Motor neuron (in vitro differentiated cells): ENCODE results near the gene CEP135. TPM values are rescaled to one million over a fixed set of nuclear protein-coding genes. Genes with fewer than 3 reads are reported as not detected.
A peak's percentile ranks its signal among the peaks of the same experiment; 100 is the strongest.
"Not testable (repeated sequence)": the region's sequence is repeated elsewhere in the genome, so short reads cannot be mapped to it uniquely, and the experiment has no call there.

Source experiments
- ATAC-seq, 8 experiments: fragments of 200-7000 bp; cut with Tn5 transposase; replicated peaks in 6 of 8; 2 replicates each; pipeline ENCODE4 v1.8.0; 2021; ENCODE audit warnings: mild to moderate bottlenecking in 8 of 8, moderate library complexity in 8 of 8
- H3K27ac ChIP-seq, 2 donors: fragments of 250-450 bp; sonication (Bioruptor Pico); 2 replicates each; pipeline ENCODE4 v1.9.0; 2021; ENCODE audit warnings: antibody characterized with exemption in 2 of 2, mild to moderate bottlenecking in 2 of 2, moderate library complexity in 1 of 2
- H3K4me1 ChIP-seq, 2 donors: fragments of 250-450 bp; sonication (Bioruptor Pico); replicated peaks in 1 of 2; 2 replicates each; pipeline ENCODE4 v1.6.1; 2021; ENCODE audit warnings: antibody characterized with exemption in 2 of 2, mild to moderate bottlenecking in 2 of 2, moderate library complexity in 1 of 2
- H3K4me3 ChIP-seq, 5 donors: fragments of 250-450 bp; sonication (Bioruptor Pico); 2 replicates each; pipeline ENCODE4 v1.9.0; 2021; ENCODE audit warnings: antibody characterized with exemption in 5 of 5, mild to moderate bottlenecking in 5 of 5, moderate library complexity in 4 of 5
- WGBS, 10 experiments: fragments of 450-650 bp; shearing (Covaris generic); methylation state at CpG; one replicate each; pipeline ENCODE4 v1.0.0; 2022; 5-methylcytosine and 5-hydroxymethylcytosine counted together
- in situ Hi-C, 9 experiments: fragments of 400-800 bp; cut with MboI; loops; one replicate each; pipeline ENCODE4 v1.15.0; 2021; ENCODE audit warnings: low sequenced_read_pairs in 9 of 9, low pct_unique_long_range_greater_than_20kb in 2 of 9; ENCODE audit not compliant: unreplicated experiment in 9 of 9
- total RNA-seq, 8 experiments: library from RNA; unstranded; fragments of 300-600 nt; gene quantifications; 2 replicates each; pipeline versions ENCODE4 v1.2.3 to v1.2.4, GENCODE V29; 2022

Gene CEP135
- total RNA-seq, 8 experiments from 2014 or later = 2.2 to 12.1 (median 7.4) TPM

DNA sequence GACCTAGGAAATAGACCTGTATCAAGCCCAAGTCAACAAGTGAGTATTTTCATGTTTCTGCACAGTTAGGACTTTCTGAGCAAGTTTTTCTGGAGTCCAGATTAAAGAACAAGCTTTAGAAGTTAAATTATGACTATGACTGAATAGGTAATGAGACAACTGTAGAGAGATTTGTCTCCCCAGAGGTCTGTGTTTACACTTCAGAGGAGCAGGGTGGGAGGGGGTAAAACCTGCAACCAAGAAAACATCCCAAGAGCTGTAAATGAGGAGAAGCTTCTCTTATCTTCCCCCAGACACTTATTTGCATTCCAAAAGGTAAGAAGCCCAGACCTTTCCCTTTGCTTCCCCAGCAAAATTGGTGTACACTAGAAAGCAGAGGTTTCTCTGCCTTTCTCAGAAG lies 22.1 kb upstream of the CEP135 start:
- in situ Hi-C loops = loop anchor here in 3 of 9 experiments (25.0 kb wide), 2 partner anchors 361 to 386 kb away; no protein-coding TSS in a partner anchor
- Histone ChIP-seq H3K4me1 (no peaks in the 10 kb centered on the region), H3K27ac (no peak overlapping the region), H3K4me3 (no peak overlapping the region)
- ATAC-seq = no peak

- Histone ChIP-seq H3K27ac (no peak overlapping the region), H3K4me3 (no peak overlapping the region), H3K4me1 (peaks cover 0 to 3% of the 10 kb centered on the region in 2 donors)
- in situ Hi-C loops = loop anchor here in 3 of 9 experiments (25.0 kb wide), 2 partner anchors 359 to 384 kb away; no protein-coding TSS in a partner anchor
- peak in 4 of 8 experiments; percentile 19 to 66 (median 45) for ATAC-seq
- WGBS, 10 experiments = 10 to 100% (median 40%) methylated on average over 1 to 2 of the region's 2 CpGs; no CpG with 5 or more reads in 3 of the 10 experiments
Observed at GRCh38 chr4:55927803-55928437, 20.8 kb upstream of the CEP135 start.

DNA sequence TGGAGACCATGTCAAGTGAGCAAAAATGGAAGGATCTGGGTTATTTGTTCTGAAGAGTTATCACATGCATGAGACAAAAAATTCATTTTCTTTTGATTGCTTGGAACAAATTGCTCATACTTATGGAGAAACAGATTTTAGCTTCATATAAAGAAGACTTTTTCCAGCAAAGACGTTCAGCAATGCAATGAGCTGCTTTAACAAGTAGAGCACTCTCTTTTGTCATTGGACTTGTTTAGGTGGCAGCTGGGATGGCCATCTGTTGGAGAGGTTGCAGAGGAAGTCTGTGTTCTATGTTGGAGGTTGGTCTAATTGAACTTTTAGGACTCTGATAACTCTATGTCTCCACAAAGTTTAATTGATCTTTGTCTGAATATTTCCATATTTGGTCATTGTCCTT lies 19.9 kb upstream of the CEP135 start:
- Histone ChIP-seq H3K4me3 (no peak overlapping the region), H3K27ac (no peak overlapping the region), H3K4me1 (peaks cover 0 to 3% of the 10 kb centered on the region in 2 donors)
- no peak for ATAC-seq
- 0 to 86% (median 65%) methylated on average over 1 of the region's 1 CpG; no CpG with 5 or more reads in 4 of the 10 experiments for WGBS, 10 experiments
- in situ Hi-C loops = loop anchor here in 3 of 9 experiments (25.0 kb wide), 2 partner anchors 358 to 383 kb away; no protein-coding TSS in a partner anchor

DNA sequence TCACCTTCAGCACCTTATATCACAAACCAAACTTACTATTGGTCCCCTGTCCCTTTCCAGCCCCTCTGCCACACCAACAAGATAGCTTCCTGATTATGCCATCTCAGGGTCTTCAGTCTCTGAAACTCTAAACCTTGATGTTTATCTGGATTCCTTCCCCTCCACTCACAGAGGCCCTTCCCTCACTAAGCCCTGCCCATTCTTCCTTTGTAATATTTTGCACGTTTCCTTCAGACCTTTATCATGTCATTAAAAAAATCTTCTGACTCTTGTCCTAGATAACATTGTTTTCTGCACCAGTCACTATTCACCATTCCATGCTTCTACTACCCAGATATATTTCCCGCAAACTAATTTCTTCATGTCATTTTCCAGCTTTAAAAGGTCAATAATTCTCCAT lies 17.7 kb upstream of the CEP135 start:
- 54 to 100% (median 82%) methylated on average over 1 to 2 of the region's 2 CpGs; no CpG with 5 or more reads in 2 of the 10 experiments for WGBS, 10 experiments
- Histone ChIP-seq H3K4me3 (no peak overlapping the region), H3K27ac (no peak overlapping the region), H3K4me1 (peaks cover 0 to 3% of the 10 kb centered on the region in 2 donors)
- in situ Hi-C loops = loop anchor here in 3 of 9 experiments (25.0 kb wide), 2 partner anchors 356 to 381 kb away; no protein-coding TSS in a partner anchor
- ATAC-seq = no peak

GRCh38 chr4:55931833-55932232 lies 16.9 kb upstream of the CEP135 start:
- no peak overlapping the region for H3K4me3 ChIP-seq
- in situ Hi-C loops = loop anchor here in 3 of 9 experiments (25.0 kb wide), 2 partner anchors 355 to 380 kb away; no protein-coding TSS in a partner anchor
- peaks cover 0 to 3% of the 10 kb centered on the region in 2 donors for H3K4me1 ChIP-seq
- 20 to 95% (median 80%) methylated on average over 1 to 3 of the region's 3 CpGs for WGBS, 10 experiments
- H3K27ac ChIP-seq = no peak overlapping the region
- no peak for ATAC-seq

DNA sequence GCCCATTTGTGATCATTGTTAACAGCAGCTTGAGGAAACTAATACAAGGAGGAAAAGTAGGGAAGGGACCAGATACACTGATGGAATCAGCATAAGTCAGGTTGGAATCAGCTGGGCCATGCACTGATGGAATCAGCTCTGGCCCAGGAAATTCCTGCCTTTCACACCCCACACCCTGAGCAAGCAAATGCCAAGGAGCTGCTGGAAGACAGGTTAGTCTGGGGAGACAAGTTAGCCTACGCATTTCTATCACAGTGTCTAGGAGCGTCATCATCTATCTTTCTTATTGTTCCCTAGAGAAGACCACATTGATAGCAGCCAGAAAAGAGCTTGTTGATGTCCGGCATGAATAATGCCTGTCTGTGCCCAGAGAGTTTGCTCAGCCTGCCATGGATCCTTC lies 16.2 kb upstream of the CEP135 start:
- in situ Hi-C loops = loop anchor here in 3 of 9 experiments (25.0 kb wide), 2 partner anchors 355 to 380 kb away; no protein-coding TSS in a partner anchor
- WGBS, 10 experiments = 67 to 100% (median 80%) methylated on average over 1 to 3 of the region's 3 CpGs; no CpG with 5 or more reads in 5 of the 10 experiments
- H3K4me3 ChIP-seq = no peak overlapping the region
- H3K27ac ChIP-seq = no peak overlapping the region
- peak in 3 of 8 experiments; percentile 26 to 65 (median 32) for ATAC-seq
- H3K4me1 ChIP-seq = peaks cover 0 to 3% of the 10 kb centered on the region in 2 donors

DNA sequence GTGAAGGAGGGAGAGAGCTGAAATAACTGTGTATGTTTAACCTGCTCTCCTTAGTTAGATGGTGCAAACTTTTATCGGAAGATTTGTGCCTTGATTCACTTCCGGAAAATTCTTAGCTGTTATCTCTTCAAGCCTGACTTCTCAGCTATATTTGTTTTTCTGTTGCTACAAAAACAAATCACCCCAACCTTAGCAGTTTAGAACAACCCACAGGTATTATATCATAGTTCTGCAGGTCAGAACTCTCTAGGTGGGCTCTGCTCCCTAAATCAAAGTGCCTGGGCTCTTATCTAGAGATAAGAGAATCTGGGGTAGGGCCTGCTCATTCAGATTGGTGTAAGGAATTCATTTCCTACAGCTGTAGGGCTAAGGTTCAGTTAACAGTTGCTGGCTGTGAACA lies 15.1 kb upstream of the CEP135 start:
- no peak for ATAC-seq
- H3K4me1 ChIP-seq = peaks cover 0 to 3% of the 10 kb centered on the region in 2 donors
- H3K27ac ChIP-seq = no peak overlapping the region
- 80 to 100% (median 100%) methylated on average over 1 to 2 of the region's 2 CpGs; no CpG with 5 or more reads in 5 of the 10 experiments for WGBS, 10 experiments
- H3K4me3 ChIP-seq = no peak overlapping the region
- in situ Hi-C loops = loop anchor here in 3 of 9 experiments (25.0 kb wide), 2 partner anchors 354 to 379 kb away; no protein-coding TSS in a partner anchor

DNA sequence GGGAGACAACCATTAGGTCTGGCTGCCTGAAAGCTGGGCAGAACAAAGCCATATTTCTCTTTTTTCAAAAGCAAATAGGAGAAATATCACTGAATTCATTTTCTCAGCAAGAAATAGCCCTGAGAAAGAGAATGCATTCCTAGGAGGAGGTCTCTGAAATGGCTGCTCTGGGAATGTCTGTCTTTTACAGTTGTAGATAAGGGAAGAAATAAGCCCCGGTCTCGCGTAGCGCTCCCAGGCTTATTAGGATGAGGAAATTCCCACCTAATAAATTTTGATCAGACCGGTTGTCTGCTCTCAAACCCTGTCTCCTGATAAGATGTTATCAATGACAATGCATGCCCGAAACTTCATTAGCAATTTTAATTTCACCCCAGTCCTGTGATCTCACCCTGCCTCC lies 12.8 kb upstream of the CEP135 start:
- WGBS, 10 experiments = 60 to 100% (median 86%) methylated on average over 1 to 6 of the region's 6 CpGs; no CpG with 5 or more reads in 5 of the 10 experiments
- in situ Hi-C loops = loop anchor here in 3 of 9 experiments (25.0 kb wide), 2 partner anchors 351 to 376 kb away; no protein-coding TSS in a partner anchor
- H3K27ac ChIP-seq, H3K4me3 ChIP-seq, H3K4me1 ChIP-seq, ATAC-seq: not testable (repeated sequence)

GRCh38 chr4:55938481-55938880 lies 10.3 kb upstream of the CEP135 start:
- Histone ChIP-seq H3K4me1 (no peaks in the 10 kb centered on the region), H3K27ac (no peak overlapping the region), H3K4me3 (no peak overlapping the region)
- 0 to 100% (median 73%) methylated on average over 1 of the region's 1 CpG; no CpG with 5 or more reads in 2 of the 10 experiments for WGBS, 10 experiments
- in situ Hi-C loops = loop anchor here in 3 of 9 experiments (25.0 kb wide), 2 partner anchors 349 to 374 kb away; no protein-coding TSS in a partner anchor
- no peak for ATAC-seq

DNA sequence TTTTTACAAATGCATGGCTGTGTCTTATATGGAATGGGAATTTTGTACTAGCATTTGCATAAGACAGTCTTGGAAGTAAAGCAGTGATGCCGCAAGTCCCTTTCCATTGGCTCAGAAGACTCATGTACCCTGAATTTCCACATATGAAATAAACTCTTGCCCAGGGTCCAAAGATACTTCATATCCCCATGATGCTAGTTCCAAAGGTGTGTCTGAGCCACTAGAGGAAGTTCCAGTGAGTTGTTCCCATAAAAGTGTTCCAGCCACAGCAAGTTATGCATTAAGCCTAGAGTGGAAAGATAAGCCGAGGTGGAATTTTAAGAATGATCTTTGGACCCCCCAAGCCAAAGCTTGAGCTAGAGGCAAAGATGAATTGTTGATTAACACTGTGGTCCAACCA lies 9.3 kb upstream of the CEP135 start:
- no peaks in the 10 kb centered on the region for H3K4me1 ChIP-seq
- H3K27ac ChIP-seq = no peak overlapping the region
- WGBS, 10 experiments = 57 to 100% (median 85%) methylated on average over 1 to 2 of the region's 2 CpGs
- no peak for ATAC-seq
- in situ Hi-C loops = loop anchor here in 3 of 9 experiments (25.0 kb wide), 2 partner anchors 348 to 373 kb away; no protein-coding TSS in a partner anchor
- no peak overlapping the region for H3K4me3 ChIP-seq

DNA sequence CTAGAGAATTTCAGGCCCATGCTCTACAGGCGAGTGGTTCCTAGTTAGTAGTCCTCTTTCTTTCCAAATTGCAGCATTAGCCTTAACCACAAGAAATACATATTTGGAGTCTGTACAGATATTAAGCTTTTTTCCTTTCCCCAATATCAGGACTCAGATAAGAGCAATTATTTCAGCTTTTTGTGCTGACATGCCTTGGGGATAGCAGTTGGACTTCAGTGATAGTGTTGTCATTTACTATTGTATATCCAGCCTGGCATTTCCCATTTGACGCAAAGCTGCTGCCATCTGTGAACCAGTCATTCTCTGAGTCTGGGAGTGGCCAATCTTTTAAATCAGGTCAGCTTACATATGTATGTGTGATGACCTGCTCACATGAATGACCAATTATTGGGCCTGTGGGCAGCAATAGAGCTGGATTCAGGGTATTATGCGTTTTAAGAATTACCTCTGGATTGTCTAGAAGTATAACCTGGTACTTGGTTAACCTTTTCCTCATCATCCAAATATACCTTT lies 6.8 kb upstream of the CEP135 start:
- ATAC-seq = peak in 2 of 8 experiments; percentile 48 to 74
- Histone ChIP-seq H3K4me1 (no peaks in the 10 kb centered on the region), H3K27ac (no peak overlapping the region), H3K4me3 (no peak overlapping the region)
- WGBS, 10 experiments = 86 to 100% (median 94%) methylated on average over 1 to 3 of the region's 3 CpGs; no CpG with 5 or more reads in 4 of the 10 experiments
- in situ Hi-C loops = loop anchor here in 3 of 9 experiments (25.0 kb wide), 2 partner anchors 345 to 370 kb away; no protein-coding TSS in a partner anchor

- H3K27ac ChIP-seq = no peak overlapping the region
- H3K4me3 ChIP-seq = no peak overlapping the region
- no peak for ATAC-seq
- WGBS, 10 experiments = 10 to 100% (median 27%) methylated on average over 1 to 6 of the region's 6 CpGs; no CpG with 5 or more reads in 1 of the 10 experiments
- in situ Hi-C loops = loop anchor here in 3 of 9 experiments (25.0 kb wide), 2 partner anchors 340 to 365 kb away; no protein-coding TSS in a partner anchor
- H3K4me1 ChIP-seq = peaks cover 16% of the 10 kb centered on the region in 2 donors
Observed at GRCh38 chr4:55947254-55947882, 1.4 kb upstream of the CEP135 start.
